Loucy (cell line): ENCODE measurements around the gene PROSER3.

Experiments used
- CTCF ChIP-seq: fragments of 200-600 bp; sonication (generic); conservative IDR thresholded peaks from 2 replicates; pipeline ENCODE4 v1.5.1; 2014; ENCODE audit warnings: mild to moderate bottlenecking, antibody characterized with exemption, low read length
- EZH2phosphoT487 ChIP-seq: fragments of 200-600 bp; IDR thresholded peaks from 2 replicates; pipeline ENCODE4 v1.6.1; 2018; ENCODE audit warnings: antibody characterized with exemption, mild to moderate bottlenecking, moderate library complexity, borderline replicate concordance

DNA sequence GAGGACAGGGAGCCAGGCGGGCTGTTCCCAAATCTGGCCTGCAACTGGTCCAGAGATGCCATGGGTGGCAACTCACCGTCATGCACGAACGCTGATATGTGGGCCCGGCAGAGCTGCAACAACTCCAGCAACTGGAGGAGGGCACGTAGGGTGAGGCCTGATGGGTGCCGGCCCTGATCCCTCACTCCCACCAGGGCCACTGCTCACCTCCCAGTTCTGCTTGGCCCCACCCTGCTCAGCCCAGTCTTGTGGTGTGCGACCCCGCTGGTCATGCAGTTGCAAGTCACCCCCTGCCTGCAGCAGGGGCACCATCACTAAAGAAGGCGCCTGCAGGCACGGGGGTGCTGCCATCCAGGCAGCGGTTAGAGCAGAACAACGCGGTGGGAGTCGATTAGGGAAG, 34.3 kb downstream of the PROSER3 start:
- no peak for TF ChIP-seq EZH2phosphoT487
- TF ChIP-seq CTCF, result no peak
